ENCODE results near the gene TLE3.

DNA sequence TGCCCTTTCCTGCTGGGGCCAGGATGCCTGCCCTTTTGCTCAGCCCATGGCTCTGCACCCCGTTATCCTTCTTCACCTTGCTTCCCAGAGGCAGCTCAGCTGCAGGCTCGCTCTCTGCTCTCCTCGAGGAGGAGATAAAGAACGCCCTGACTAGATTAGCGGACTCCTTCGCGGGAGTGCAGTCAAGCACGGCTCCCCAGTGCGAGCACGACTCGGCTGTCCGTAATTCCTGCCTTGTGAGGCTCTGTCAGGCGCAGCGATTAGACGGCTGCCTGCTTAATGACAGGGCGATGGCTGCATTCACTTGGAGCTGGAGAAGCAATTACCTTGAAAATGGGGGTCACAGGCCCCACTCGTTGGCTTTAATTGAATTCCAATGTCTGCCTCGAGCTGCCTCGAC is 25.9 kb downstream of the TLE3 start:
- TF ChIP-seq, protein P1, sequence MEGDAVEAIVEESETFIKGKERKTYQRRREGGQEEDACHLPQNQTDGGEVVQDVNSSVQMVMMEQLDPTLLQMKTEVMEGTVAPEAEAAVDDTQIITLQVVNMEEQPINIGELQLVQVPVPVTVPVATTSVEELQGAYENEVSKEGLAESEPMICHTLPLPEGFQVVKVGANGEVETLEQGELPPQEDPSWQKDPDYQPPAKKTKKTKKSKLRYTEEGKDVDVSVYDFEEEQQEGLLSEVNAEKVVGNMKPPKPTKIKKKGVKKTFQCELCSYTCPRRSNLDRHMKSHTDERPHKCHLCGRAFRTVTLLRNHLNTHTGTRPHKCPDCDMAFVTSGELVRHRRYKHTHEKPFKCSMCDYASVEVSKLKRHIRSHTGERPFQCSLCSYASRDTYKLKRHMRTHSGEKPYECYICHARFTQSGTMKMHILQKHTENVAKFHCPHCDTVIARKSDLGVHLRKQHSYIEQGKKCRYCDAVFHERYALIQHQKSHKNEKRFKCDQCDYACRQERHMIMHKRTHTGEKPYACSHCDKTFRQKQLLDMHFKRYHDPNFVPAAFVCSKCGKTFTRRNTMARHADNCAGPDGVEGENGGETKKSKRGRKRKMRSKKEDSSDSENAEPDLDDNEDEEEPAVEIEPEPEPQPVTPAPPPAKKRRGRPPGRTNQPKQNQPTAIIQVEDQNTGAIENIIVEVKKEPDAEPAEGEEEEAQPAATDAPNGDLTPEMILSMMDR (IDR thresholded peaks at IDR 0.05): no peak
- TF ChIP-seq POLR2A (IDR thresholded peaks at IDR 0.05): no peak
